GM12878 (cell line): ENCODE data around the gene CIAPIN1. TPM values are rescaled to one million over a fixed set of nuclear protein-coding genes. Genes with fewer than 3 reads are reported as not detected.

Experiments
- ATAC-seq: fragments of 200-7000 bp; cut with Tn5 transposase; 3 replicates; pipeline ENCODE4 v1.9.1; 2020; ENCODE audit warnings: mild to moderate bottlenecking, moderate library complexity
- BruUV-seq: library from RNA; stranded (reverse); fragments of 400-500 nt; replicated peaks from 2 replicates; lab custom pipeline; 2021; lab: Mats Ljungman, UMichigan
- CTCF ChIA-PET: fragments of 300-600 bp; sonication (Branson Sonifier 250); formaldehyde crosslinking; extraction: SDS; loops from one replicate; lab custom pipeline; 2021; ENCODE audit warnings: inconsistent platforms; lab: Yijun Ruan, JAX
- POLR2A ChIA-PET: fragments of 350-600 bp; formaldehyde crosslinking; extraction: SDS; loops from one replicate; lab custom pipeline; 2021; ENCODE audit warnings: inconsistent platforms; lab: Charles Lee
- RAD21 ChIA-PET: fragments of 300-600 bp; sonication (Branson Sonifier 250); formaldehyde crosslinking; loops from one replicate; lab custom pipeline; 2023; ENCODE audit warnings: antibody characterized with exemption; ENCODE audit not compliant: unreplicated experiment; lab: Charles Lee
- SMC1A ChIA-PET: fragments of 300-600 bp; sonication (Branson Sonifier 250); formaldehyde crosslinking; loops from one replicate; lab custom pipeline; 2023; ENCODE audit not compliant: unreplicated experiment, uncharacterized antibody; lab: Charles Lee
- DNase-seq: peaks from one replicate; pipeline ENCODE4 v3.0.0-alpha.2; 2011; ENCODE audit warnings: low read depth, low spot score
- FAIRE-seq: peaks from 3 replicates; lab custom pipeline; 2011; peaks lifted over from hg19 to GRCh38; lab: Jason Lieb, UNC
- H2AFZ ChIP-seq: 2 replicates; pipeline ENCODE4 v1.6.0; 2011; ENCODE audit warnings: low read depth, low read length, control low read depth; ENCODE audit not compliant: control insufficient read depth
- H3K27ac ChIP-seq: 2 replicates; pipeline ENCODE4 v1.5.1; 2011; ENCODE audit warnings: control low read depth; ENCODE audit not compliant: control insufficient read depth, insufficient read depth
- H3K27me3 ChIP-seq, 2 experiments: replicated peaks in 1 of 2; 2 replicates each; pipeline versions ENCODE4 v1.6.0 to v1.6.1; 2011; ENCODE audit warnings: low read length in 1 of 2; ENCODE audit not compliant: control insufficient read depth in 2 of 2, insufficient read depth in 2 of 2
- H3K36me3 ChIP-seq, 2 experiments: 2 replicates each; pipeline ENCODE4 v1.5.1; 2011; ENCODE audit warnings: low read length in 1 of 2; ENCODE audit not compliant: control insufficient read depth in 2 of 2, insufficient read depth in 2 of 2
- H3K4me1 ChIP-seq: 2 replicates; pipeline ENCODE4 v1.6.1; 2011; ENCODE audit warnings: mild to moderate bottlenecking, low read length, moderate library complexity, mixed read lengths; ENCODE audit not compliant: control insufficient read depth, insufficient read depth
- H3K4me2 ChIP-seq: 2 replicates; pipeline ENCODE4 v1.6.0; 2011; ENCODE audit warnings: control low read depth; ENCODE audit not compliant: control insufficient read depth, insufficient read depth
- H3K4me3 ChIP-seq: fragments of 200-600 bp; sonication (generic); 2 replicates; pipeline ENCODE4 v1.5.1; 2016
- H3K79me2 ChIP-seq: 2 replicates; pipeline ENCODE4 v1.6.0; 2011; ENCODE audit warnings: low read length; ENCODE audit not compliant: control insufficient read depth, insufficient read depth
- H3K9ac ChIP-seq: 2 replicates; pipeline ENCODE4 v1.8.0; 2011; ENCODE audit warnings: low read length, control low read depth, mixed read lengths; ENCODE audit not compliant: control insufficient read depth, insufficient read depth
- H3K9me3 ChIP-seq: replicated peaks from 3 replicates; pipeline ENCODE4 v1.5.1; 2011; ENCODE audit warnings: mild to moderate bottlenecking, low read length; ENCODE audit not compliant: control insufficient read depth, insufficient read depth
- H4K20me1 ChIP-seq: 2 replicates; pipeline ENCODE4 v1.6.0; 2011; ENCODE audit not compliant: control insufficient read depth, insufficient read depth
- ESRRA ChIP-seq: IDR thresholded peaks from 2 replicates; pipeline ENCODE4 v1.6.1; 2012; ENCODE audit warnings: mild to moderate bottlenecking, low read length, improper control_type of control experiment
- whole genome bisulfite sequencing: methylation state at CpG from one replicate; pipeline ENCODE4 v1.1.6; 2016; ENCODE audit warnings: low lambda C conversion rate; ENCODE audit not compliant: insufficient replicate concordance, insufficient coverage; ENCODE audit errors: missing lambda C conversion rate; 5-methylcytosine and 5-hydroxymethylcytosine counted together
- in situ Hi-C: fragments of 300-500 bp; cut with MboI; formaldehyde crosslinking; loops from 9 replicates; pipeline ENCODE4 v1.14.3; 2018; ENCODE audit warnings: mixed read lengths
- intact Hi-C: fragments of 100-400 bp; cut with micrococcal nuclease; formaldehyde crosslinking; loops from one replicate; pipeline ENCODE4 v1.14.2; 2022; ENCODE audit not compliant: unreplicated experiment
- polyA plus RNA-seq, 11 experiments: library from polyadenylated mRNA; depleted of rRNA in 4 of 11; unstranded in 6 of 11; stranded (reverse) in 5 of 11; fragments of >200 nt; fragmentation: Nextera tagmentation in 4 of 11; fragmentation: Illumina TruSeq in 1 of 11; extraction: Ambion mirVana in 4 of 11; extraction: Trizol in 1 of 11; gene quantifications; 1 replicate in 1 of 11; 2 replicates in 10 of 11; pipeline versions ENCODE4 v1.2.1 to v1.2.3, GENCODE V29; 2011 to 2016; ENCODE audit warnings: inconsistent platforms in 2 of 11, missing spikeins in 2 of 11, low read depth in 1 of 11
- total RNA-seq, 4 experiments: library from RNA; depleted of rRNA in 3 of 4; stranded (reverse); fragments of >200 nt in 3 of 4; fragmentation: Illumina TruSeq in 1 of 4; extraction: Trizol in 1 of 4; gene quantifications; 2 replicates each; pipeline versions ENCODE4 v1.2.1 to v1.2.3, GENCODE V29; 2013 to 2021
- TF ChIP-seq, protein P1 (sequence below), 3 experiments: IDR thresholded peaks in 2 of 3; conservative IDR thresholded peaks in 1 of 3; 2 replicates each; pipeline ENCODE4 v1.5.1; 2011; ENCODE audit warnings: low read depth in 3 of 3, low read length in 3 of 3, mild to moderate bottlenecking in 3 of 3, control low read depth in 2 of 3, moderate library complexity in 2 of 3, inconsistent platforms in 1 of 3, mixed read lengths in 1 of 3; ENCODE audit not compliant: control insufficient read depth in 2 of 3, insufficient read depth in 1 of 3; ENCODE audit errors: extremely low read depth in 1 of 3
- TF ChIP-seq, protein P2 (sequence below): fragments of 450-650 bp; IDR thresholded peaks from 2 replicates; pipeline ENCODE4 v1.6.1; 2014; ENCODE audit warnings: mild to moderate bottlenecking

The CIAPIN1 gene
- total and polyA plus RNA-seq, 10 of the 15 experiments (the other 5 are each of a cell fraction or from before 2014, with no cell fraction given): 46.2 to 150 (median 54.3) TPM

GRCh38 chr16:57493767-57494166 lies 46.6 kb upstream of the CIAPIN1 start:
- H3K4me1 ChIP-seq: no peaks in the 10 kb centered on the region
- no TSS peak for BruUV-seq
- in situ Hi-C loops (no loop called here), intact Hi-C loops (loop anchor here (2.0 kb wide), 1 partner anchor 15 kb away; no protein-coding TSS in a partner anchor)
- no peak for DNase-seq
- RAD21 ChIA-PET: no interaction called here
- no peak overlapping the region for H2AFZ ChIP-seq
- H4K20me1 ChIP-seq: no peaks in the 10 kb centered on the region
- no peak for FAIRE-seq
- H3K4me2 ChIP-seq: no peak overlapping the region
- POLR2A ChIA-PET: no interaction called here
- no peaks in the 10 kb centered on the region for H3K79me2 ChIP-seq
- CTCF ChIA-PET: interaction anchor here (2.2 kb wide), 1 partner anchor 25 kb away, joined by 10 read pairs; no protein-coding TSS in a partner anchor
- H3K27ac ChIP-seq: no peak overlapping the region
- H3K4me3 ChIP-seq: no peak overlapping the region
- no peaks in the 10 kb centered on the region; a peak in 1 of 4 replicates for H3K27me3 ChIP-seq
- 75% methylated on average over 4 of the region's 4 CpGs for WGBS
- TF ChIP-seq, protein P1, sequence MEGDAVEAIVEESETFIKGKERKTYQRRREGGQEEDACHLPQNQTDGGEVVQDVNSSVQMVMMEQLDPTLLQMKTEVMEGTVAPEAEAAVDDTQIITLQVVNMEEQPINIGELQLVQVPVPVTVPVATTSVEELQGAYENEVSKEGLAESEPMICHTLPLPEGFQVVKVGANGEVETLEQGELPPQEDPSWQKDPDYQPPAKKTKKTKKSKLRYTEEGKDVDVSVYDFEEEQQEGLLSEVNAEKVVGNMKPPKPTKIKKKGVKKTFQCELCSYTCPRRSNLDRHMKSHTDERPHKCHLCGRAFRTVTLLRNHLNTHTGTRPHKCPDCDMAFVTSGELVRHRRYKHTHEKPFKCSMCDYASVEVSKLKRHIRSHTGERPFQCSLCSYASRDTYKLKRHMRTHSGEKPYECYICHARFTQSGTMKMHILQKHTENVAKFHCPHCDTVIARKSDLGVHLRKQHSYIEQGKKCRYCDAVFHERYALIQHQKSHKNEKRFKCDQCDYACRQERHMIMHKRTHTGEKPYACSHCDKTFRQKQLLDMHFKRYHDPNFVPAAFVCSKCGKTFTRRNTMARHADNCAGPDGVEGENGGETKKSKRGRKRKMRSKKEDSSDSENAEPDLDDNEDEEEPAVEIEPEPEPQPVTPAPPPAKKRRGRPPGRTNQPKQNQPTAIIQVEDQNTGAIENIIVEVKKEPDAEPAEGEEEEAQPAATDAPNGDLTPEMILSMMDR (IDR thresholded peaks at IDR 0.05 in 2 of 3, conservative IDR thresholded peaks at IDR 0.05 in 1 of 3; ENCODE audit: control insufficient read depth in 2 of 3, extremely low read depth in 1 of 3, insufficient read depth in 1 of 3, low read depth in 3 of 3, low read length in 3 of 3): no peak
- TF ChIP-seq, protein P2, sequence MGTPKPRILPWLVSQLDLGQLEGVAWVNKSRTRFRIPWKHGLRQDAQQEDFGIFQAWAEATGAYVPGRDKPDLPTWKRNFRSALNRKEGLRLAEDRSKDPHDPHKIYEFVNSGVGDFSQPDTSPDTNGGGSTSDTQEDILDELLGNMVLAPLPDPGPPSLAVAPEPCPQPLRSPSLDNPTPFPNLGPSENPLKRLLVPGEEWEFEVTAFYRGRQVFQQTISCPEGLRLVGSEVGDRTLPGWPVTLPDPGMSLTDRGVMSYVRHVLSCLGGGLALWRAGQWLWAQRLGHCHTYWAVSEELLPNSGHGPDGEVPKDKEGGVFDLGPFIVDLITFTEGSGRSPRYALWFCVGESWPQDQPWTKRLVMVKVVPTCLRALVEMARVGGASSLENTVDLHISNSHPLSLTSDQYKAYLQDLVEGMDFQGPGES: no peak
- no peak for TF ChIP-seq ESRRA
- no peaks in the 10 kb centered on the region for H3K36me3 ChIP-seq
- ATAC-seq: no peak
- no peak overlapping the region for H3K9ac ChIP-seq
- SMC1A ChIA-PET: no interaction called here
- H3K9me3 ChIP-seq: no peaks in the 10 kb centered on the region; the same call in 2 of the 3 replicates
